Measurements from ENCODE around the gene USP47.
A peak's percentile ranks its signal among the peaks of the same experiment; 100 is the strongest.

USP47 gene, protein sequence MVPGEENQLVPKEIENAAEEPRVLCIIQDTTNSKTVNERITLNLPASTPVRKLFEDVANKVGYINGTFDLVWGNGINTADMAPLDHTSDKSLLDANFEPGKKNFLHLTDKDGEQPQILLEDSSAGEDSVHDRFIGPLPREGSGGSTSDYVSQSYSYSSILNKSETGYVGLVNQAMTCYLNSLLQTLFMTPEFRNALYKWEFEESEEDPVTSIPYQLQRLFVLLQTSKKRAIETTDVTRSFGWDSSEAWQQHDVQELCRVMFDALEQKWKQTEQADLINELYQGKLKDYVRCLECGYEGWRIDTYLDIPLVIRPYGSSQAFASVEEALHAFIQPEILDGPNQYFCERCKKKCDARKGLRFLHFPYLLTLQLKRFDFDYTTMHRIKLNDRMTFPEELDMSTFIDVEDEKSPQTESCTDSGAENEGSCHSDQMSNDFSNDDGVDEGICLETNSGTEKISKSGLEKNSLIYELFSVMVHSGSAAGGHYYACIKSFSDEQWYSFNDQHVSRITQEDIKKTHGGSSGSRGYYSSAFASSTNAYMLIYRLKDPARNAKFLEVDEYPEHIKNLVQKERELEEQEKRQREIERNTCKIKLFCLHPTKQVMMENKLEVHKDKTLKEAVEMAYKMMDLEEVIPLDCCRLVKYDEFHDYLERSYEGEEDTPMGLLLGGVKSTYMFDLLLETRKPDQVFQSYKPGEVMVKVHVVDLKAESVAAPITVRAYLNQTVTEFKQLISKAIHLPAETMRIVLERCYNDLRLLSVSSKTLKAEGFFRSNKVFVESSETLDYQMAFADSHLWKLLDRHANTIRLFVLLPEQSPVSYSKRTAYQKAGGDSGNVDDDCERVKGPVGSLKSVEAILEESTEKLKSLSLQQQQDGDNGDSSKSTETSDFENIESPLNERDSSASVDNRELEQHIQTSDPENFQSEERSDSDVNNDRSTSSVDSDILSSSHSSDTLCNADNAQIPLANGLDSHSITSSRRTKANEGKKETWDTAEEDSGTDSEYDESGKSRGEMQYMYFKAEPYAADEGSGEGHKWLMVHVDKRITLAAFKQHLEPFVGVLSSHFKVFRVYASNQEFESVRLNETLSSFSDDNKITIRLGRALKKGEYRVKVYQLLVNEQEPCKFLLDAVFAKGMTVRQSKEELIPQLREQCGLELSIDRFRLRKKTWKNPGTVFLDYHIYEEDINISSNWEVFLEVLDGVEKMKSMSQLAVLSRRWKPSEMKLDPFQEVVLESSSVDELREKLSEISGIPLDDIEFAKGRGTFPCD (N-terminal part only)

DNA sequence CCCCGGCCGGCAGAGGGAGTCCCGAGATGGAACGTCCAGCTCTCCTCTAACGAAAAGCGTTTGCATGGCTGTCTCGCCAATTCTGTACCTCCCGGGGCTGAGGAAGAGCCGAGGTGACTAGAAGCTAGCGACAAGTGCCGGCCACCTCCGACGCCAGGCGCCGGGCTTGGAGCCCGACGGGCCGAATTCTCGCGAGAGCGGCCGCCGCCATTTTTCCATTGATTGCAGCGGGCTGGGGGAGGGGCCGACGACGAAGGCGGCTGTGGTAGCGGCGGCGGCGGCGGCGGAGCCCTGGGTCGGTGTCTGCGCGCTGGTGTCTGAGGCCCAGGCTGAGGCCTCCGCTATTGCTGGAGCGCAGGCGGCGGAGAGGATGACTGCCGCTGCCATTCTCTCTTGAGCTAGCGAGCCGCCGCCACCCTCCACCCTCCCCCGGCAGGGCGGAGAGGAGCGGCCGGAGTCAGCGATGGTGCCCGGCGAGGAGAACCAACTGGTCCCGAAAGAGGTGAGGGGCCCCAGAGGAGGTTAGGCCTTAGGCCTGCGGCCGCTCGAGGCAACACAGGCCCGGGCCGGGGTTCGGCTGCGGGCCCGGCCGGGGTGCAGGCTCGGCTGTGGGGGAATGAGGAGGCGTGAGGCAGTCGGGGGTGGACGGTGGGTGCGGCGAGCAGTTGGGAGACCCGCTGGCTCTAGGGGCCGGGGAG is at the start of gene USP47:
Gene USP47, plus strand, starts transcription at position 250 of the 698 bp plus-strand sequence. Its CDS starts 214 bp downstream, at position 464.
- DNase-seq (ENCODE audit: low read depth, low spot score): peak; percentile 96

DNA sequence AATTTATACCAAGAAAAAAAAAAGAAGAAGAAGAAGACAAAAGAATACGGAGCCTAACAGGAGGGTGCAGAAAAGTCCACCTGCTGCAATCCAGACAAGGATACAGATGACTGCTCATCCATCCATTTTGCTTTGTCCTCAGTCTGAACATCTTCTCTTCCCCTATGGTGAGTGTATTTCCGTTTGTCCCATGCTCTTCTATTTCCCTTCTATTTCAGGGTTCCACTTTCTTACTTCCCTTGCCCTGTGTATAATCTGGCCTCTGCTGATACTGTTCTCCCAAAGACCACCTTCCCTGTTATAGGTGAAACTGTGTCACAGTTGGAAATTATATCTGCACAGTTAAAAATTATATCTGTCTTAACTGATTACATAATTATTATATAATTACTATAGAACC is 48.7 kb upstream of the USP47 start:
- no peak for DNase-seq (ENCODE audit: low read depth, low spot score)

- peak; percentile 88 for DNase-seq (ENCODE audit: low read depth, low spot score)
Measured at GRCh38 chr11:11798586-11799438, 43.0 kb upstream of the USP47 start.

- DNase-seq (ENCODE audit: low read depth, low spot score): no peak
Measured at GRCh38 chr11:11805228-11805627, 36.5 kb upstream of the USP47 start.

- no peak for DNase-seq (ENCODE audit: low read depth, low spot score)
Measured at GRCh38 chr11:11806074-11806473, 35.7 kb upstream of the USP47 start.

DNA sequence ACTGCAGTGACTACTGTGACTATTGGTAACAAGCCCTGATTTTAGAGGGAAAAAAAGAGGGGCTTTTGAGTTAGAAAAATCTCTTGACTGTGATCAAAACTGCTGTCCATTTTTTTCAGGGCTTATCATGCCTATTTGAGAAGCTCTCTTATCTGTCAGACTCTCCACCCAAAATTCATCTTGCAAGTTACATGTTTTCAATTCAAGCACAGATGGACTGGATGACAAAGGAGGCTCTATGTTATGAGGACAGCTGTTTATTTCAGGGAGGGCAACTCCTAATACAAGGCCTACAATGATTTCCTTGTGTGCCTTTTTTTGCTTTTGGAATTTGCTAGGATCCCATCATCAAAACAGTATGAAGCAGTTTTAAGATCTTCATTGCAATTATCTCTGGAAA is 35.2 kb upstream of the USP47 start:
- DNase-seq (ENCODE audit: low read depth, low spot score): no peak

DNA sequence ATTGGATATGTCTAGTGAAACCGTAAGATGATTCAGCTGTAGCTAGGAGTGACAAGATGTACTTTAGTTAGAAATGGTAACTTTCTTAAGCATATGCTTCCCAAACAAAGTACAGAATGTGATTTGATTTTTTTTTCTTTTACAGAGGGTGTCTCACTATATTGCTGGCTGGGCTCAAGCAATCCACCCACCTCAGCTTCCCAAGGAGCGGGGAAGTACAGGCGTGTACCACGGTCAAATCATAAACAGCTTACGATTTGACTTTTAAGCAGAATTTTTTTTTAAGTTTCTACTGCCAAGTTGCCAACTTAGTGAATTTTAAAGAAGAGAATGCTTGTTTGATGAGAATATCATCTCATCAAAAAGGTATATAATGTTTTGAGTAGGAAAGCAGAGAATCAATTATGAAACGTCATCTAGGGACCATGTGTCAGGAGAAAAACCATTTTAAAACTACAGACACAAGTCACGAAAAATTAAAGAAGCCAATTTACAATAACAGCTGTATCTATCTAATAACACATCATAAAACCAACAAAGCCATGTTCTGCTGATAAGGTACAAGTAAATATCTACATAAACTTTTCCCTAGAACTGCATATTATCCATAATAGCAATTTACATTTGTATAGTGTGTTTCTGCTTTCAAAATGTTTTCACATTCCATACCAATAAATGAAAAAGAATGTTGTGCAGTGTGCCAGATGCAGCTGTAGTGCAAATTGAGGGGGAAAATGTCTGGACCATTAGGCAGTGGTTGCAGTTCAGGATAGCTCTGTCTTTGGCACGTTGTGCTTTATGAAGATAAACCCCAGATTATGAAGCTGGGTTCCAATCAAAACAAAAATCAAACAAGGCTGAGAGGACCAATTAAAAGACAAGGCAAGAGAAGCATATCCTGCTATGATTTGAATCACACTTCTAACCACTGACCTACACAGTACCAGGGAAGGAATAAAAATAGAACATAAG is 33.7 kb upstream of the USP47 start:
- no peak for DNase-seq (ENCODE audit: low read depth, low spot score)

GRCh38 chr11:11808992-11809615 is 32.7 kb upstream of the USP47 start:
- DNase-seq (ENCODE audit: low read depth, low spot score): no peak

- DNase-seq (ENCODE audit: low read depth, low spot score): no peak
Measured at GRCh38 chr11:11810764-11811726, 30.7 kb upstream of the USP47 start.

DNA sequence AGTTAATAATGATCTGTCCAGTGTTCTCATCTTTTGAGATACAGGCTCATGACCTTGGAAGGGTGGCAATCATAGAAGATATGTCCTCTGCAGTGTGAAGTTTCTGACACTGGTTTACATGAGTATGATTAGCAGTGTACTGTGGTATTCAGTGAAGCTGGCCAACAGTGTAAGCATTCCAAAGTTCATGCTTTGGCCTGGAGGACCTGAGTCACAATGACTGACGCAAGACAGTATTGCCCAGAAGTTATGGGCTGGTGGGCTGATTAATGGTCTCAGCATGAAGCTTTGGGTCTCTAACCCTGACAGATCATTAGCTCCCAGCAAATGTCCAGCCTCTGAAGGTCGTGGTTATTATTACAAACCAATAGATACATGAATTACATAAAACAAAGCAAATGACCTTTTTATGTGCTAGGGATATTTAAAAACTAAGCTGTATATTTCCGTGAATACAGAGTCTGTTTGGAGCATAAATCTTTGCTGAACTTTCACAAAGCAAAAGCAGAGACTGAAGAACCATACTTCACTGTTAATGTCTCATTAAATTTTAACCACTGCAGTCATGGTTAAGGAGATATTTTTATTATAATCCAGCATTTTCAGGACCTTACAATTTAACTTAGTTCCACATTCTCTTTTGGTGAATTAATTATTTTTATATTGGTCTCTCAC is 28.3 kb upstream of the USP47 start:
- peak; percentile 93 for DNase-seq (ENCODE audit: low read depth, low spot score)

- no peak for DNase-seq (ENCODE audit: low read depth, low spot score)
Measured at GRCh38 chr11:11814614-11815452, 26.9 kb upstream of the USP47 start.

DNA sequence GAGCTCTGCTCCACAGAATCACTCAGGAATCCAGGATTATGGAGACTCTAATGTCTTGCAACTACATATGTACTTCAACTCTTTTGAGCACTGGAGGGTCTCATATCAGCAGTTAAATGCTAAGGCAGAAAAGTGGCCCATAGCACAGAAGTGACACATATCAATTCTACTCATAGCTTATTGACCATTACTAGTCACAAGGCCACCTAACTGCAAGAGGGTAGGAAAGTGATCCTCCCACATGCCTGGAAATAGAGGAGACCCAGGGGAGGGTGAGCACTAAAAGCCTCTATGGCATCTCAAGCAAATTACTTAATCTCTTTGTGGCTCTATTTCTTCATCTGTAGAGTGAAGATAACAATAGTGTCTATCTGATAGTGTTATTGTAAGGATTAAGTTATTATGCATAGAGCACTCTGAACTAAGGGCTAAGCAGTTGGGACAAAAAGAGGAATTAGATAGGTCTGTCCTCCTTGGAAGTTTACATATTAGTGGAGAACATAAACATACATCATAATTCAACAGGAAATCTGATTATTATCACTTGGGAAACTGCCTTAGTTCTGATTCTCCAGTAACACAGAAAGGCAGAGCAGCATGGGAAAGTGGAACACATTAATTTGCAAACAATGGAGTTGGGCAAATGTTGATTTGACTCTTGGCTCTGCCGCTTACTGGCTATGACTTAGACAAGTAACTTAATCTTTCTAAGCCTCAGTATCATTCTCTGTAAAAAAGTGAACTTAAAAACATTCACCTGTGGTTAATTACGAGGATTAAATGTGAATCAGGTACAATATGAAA is 25.1 kb upstream of the USP47 start:
- DNase-seq (ENCODE audit: low read depth, low spot score): no peak

DNA sequence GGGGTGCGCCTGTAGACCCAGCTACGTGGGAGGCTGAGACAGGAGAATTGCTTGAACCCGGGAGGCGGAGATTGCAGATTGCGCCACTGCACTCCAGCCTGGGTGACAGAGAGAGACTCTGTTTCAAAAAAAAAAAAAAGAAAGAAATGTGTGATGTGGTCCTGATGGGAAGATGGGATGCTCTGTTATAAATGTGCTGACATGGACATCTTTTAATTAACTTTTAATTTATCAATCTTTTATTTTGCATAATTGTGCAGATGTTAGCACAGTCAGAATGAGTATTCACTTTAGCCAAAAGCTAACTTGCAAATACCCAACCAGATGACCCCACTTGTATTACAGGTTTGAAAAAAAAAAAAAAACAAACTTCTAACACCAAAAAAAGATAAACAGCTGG is 23.8 kb upstream of the USP47 start:
- DNase-seq (ENCODE audit: low read depth, low spot score): no peak

- no peak for DNase-seq (ENCODE audit: low read depth, low spot score)
Measured at GRCh38 chr11:11818529-11819121, 23.1 kb upstream of the USP47 start.

GRCh38 chr11:11821899-11822298 is 19.9 kb upstream of the USP47 start:
- DNase-seq (ENCODE audit: low read depth, low spot score): no peak

All from astrocyte of the hippocampus (primary cell).